ENCODE data around the gene MAST1. TPM values are rescaled to one million over a fixed set of nuclear protein-coding genes. Genes with fewer than 3 reads are reported as not detected.
"Not testable (repeated sequence)": the region's sequence is repeated elsewhere in the genome, so short reads cannot be mapped to it uniquely, and the experiment has no call there.

MAST1 gene
- total RNA-seq, 1 donor from 2014 or later = 47.3 TPM

DNA sequence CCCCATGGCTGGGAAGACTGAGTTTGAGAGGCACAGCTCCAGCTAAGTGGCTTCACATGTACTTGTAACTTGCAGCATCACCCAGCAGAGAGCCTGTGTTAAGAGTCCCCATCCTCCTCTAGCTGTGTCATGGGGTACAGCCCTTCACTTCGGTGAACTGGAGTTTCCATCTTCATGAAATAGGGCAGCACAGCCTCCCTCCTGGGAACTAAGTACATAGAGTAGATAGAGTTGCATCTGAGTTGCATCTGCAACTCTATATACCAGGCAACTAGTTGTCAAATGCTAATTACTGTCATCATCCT is 37.9 kb upstream of the MAST1 start:
- DNase-seq (ENCODE audit: low spot score in 2 of 2) = no peak
- FAIRE-seq = no peak

DNA sequence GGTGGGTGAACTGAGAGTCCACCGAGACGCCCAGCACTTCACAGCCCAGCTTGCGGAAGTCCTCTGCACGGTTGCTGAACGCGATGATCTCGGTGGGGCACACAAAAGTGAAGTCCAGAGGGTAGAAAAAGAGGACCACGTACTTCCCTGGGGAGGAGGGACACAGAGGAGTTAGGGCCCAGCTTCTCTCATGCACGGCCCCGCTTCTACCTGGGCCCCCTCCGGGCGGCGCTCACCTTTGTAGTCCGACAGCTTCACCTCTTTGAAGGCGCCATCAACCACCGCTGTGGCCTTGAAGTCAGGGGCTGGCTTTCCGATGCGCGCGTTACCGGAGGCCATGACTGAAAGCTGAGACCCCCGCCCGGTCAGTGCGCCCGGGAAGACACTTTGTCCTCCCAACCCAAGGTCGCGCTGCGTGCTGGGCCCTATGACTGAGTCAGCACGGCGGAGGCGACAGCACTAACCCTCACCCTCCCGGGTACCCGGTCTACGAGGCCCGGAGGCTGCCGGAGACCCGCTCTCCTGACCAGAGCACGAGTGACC is 37.3 kb upstream of the MAST1 start:
- FAIRE-seq (no peak), DNase-seq (ENCODE audit: low spot score in 2 of 2) (peak in 1 of 2 donors; percentile 49)

DNA sequence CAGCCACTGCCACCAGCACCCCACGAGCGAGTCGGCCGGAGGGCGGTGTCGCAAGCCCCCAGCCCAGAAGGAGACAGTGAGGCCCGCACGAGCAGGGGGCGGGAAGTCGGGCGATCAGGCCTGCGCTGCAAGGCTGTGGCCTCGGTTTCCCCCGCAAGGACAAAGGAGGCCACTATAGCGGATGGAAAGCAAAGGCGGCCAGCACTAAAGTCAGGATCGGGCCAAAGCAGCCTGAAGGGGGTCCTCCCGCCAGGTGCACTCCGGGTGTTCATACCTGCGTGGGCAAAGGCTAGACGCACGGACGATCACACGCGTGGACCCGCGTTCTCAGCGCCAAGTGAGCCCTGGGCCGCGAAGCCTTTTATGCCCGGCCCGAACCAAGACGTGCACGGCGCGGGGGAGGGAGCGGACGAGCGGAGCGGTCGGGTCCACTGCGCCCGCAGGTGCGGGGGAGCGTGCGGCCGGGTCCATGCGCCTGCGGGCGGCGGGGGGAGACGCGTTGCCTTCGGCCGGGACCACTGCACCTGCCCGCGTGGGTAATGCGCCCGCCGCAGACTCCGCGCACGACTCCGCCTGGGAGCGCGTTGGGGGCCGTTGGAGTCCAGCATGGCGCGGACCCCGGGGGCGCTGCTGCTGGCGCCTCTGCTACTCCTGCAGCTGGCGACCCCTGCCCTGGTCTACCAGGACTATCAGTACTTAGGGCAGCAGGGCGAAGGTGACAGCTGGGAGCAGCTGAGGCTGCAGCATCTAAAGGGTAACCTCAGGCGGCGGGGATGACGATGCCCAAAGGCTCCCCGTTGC is 36.6 kb upstream of the MAST1 start, which contains the start of the genes PRDX2 and THSD8:
TSS of gene PRDX2 (minus strand) at position 335 of the 801 bp plus-strand sequence. CDS start 539 bp downstream, outside the sequence.
TSS of gene THSD8 (plus strand) at position 604 of the 801 bp plus-strand sequence. CDS start at position 607, 3 bp downstream.
- DNase-seq (ENCODE audit: low spot score in 2 of 2) = peak; percentile 84 to 87
- FAIRE-seq = no peak

DNA sequence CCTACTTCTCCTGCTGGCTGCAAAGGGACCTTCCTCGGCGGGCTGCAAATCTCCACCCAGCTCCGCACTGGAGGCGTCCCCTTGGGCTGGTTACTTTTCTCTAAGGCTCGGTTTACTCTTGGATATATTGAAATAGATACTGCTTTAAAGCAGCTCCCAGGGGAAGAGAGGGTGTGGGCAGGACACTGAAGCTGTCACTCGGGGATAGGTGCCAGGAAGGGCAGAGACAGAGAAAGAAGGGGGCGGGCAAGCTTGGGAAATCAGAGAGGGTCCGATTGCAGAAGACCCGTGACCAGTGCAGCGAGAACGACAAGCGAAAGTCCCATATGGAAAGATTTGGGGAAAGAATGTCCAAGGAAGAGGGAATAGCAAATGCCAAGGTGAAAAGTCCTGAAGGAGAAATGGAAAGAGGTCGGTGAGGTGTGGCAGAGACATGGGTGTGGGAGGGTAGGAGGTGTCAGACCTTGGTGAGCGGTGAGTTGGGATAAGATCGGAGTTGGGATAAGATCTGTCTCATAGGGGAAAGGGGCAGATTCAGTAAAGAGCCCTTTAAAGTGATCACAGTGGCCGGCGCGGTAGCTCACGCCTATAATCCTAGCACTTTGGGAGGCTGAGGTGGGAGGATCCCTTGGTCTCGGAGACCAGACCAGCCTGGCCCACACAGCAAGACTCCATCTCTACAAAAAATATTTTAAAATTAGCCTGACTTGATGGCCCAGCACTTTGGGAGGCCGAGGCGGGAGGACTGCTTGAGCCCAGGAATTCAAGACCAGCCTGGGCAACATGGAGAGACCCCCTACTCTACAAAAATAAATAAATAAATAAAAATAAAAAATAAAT is 35.8 kb upstream of the MAST1 start:
- DNase-seq (ENCODE audit: low spot score in 2 of 2) = peak; percentile 57 to 59
- FAIRE-seq = no peak

DNA sequence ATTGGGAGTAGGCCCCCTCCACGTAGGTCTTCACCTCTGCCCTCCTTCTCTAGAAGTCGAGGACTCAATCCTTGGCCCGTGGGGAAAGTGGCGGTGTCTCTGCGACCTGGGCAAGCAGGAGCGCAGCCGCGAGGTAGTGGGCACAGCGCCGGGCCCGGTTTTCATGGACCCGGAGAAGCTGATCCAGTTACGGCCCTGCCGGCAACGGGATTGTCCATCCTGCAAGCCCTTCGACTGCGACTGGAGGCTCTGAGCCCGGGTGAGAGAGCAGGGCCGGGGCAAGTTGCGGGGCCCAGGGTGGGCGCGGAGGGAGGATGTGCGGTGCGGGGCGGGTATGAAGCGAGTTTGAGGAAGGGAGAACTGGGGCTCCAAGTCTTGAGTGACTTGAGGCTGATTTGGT is 34.3 kb upstream of the MAST1 start:
- DNase-seq (ENCODE audit: low spot score in 2 of 2) (no peak), FAIRE-seq (no peak)

DNA sequence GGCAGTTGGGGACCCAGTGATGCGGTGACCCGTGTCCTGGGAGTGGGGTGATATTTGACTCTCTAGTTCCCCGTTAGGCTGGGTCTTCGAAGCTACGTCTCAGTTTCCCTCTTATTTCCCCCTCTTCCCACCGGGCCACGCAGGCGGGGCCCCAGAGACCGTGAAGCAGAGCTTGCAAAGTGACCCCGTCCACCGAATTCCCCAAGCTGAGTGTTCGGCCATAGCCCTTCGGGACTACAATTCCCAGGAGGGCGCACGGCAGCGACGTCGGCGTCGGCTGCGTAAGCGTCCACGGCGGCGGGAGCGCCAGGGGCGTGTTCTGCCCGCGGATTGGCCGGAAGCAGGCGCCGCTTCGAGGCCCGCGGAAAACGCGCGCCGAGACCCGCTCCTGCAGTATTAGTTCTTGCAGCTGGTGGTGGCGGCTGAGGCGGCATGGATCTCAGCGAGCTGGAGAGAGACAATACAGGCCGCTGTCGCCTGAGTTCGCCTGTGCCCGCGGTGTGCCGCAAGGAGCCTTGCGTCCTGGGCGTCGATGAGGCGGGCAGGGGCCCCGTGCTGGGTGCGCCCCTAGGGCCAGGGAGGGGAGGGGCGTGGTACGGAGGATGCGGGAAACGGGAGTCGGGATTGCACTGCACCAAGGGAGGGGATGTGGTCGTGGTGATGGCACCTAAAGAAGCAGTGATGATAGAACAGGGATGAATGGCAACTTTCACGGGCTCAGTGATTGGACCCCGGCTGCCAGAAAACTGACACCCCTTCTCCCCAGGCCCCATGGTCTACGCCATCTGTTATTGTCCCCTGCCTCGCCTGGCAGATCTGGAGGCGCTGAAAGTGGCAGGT is 31.9 kb upstream of the MAST1 start, which contains the start of gene RNASEH2A:
TSS of gene RNASEH2A (plus strand) at position 343 of the 840 bp plus-strand sequence. CDS start at position 433, 90 bp downstream.
- FAIRE-seq (no peak), DNase-seq (ENCODE audit: low spot score in 2 of 2) (peak; percentile 94 to 97)

DNA sequence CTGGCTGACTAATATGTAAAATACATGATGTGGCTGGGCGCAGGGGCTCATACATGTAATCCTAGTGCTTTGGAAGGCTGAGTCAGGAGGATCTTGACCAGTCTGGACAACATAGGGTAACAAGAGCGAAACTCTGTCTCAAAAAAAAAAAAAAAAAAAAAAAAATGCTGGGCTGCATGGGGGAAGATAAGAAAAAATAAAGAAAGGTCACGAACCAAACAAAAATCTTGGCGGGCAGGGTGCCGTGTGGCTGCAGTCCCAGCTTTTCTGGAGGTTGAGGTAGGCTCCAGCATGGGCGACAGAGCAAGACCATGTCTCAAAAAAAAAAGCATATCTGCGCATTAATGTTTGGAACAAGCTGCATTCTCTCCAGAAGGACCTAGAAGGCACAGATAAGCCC is 23.2 kb upstream of the MAST1 start:
- no peak for FAIRE-seq

DNA sequence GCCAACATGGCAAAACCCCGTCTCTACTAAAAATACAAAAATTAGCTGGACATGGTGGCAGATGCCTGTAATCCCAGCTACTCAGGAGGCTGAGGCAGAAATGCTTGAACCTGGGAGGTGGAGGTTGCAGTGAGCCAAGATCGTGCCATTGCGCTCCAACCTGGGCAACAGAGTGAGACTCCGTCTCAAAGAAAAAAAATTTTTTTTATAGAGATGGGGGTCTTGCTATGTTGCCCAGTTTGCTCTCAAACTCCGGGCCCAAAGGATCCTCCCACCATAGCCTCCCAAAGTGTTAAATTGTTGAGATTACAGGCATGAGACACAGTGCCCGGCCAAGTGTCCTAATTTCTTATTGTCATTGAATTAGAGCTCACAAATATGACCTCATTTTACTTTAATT is 21.1 kb upstream of the MAST1 start:
- FAIRE-seq; DNase-seq (ENCODE audit: low spot score in 2 of 2): not testable (repeated sequence)

More for the DNA sequence above, 23.2 kb upstream of the MAST1 start:
- no peak for DNase-seq (ENCODE audit: low spot score in 2 of 2)

DNA sequence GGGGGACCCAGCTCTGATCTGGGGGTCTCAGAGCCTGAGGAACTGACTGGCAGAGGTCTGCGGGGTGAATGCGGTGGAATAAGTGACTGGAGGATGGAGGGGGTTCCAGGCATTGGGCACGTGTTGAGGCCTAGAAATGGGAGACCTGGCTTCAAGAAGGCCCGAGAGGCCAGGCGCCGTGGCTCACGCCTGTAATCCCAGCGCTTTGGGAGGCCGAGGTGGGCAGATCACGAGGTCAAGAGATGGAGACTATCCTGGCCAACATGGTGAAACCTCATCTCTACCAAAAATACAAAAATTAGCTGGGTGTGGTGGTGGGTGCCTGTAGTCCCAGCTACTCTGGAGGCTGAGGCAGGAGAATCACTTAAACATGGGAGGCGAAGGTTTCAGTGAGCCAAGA is 20.5 kb upstream of the MAST1 start:
- not testable (repeated sequence) for FAIRE-seq; DNase-seq (ENCODE audit: low spot score in 2 of 2)

DNA sequence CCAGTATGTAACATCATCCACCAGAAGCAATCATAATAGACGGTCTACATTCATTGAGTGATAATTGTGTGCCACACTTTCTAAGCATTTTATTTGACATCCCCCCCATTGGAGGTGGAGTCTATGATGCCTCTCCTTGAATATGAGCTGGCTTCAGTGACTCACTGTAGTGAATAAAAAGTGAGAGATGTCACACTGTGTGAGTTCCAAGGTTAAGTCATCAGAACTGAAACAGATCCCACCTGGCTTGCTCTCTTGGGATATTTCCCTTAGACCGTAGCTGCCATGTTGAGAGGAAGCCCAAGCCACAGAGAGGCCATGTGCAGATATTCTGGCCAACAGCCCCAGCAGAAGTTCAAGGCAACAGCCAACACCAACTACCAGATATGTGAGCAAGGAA is 16.6 kb upstream of the MAST1 start:
- FAIRE-seq (no peak), DNase-seq (ENCODE audit: low spot score in 2 of 2) (no peak)

DNA sequence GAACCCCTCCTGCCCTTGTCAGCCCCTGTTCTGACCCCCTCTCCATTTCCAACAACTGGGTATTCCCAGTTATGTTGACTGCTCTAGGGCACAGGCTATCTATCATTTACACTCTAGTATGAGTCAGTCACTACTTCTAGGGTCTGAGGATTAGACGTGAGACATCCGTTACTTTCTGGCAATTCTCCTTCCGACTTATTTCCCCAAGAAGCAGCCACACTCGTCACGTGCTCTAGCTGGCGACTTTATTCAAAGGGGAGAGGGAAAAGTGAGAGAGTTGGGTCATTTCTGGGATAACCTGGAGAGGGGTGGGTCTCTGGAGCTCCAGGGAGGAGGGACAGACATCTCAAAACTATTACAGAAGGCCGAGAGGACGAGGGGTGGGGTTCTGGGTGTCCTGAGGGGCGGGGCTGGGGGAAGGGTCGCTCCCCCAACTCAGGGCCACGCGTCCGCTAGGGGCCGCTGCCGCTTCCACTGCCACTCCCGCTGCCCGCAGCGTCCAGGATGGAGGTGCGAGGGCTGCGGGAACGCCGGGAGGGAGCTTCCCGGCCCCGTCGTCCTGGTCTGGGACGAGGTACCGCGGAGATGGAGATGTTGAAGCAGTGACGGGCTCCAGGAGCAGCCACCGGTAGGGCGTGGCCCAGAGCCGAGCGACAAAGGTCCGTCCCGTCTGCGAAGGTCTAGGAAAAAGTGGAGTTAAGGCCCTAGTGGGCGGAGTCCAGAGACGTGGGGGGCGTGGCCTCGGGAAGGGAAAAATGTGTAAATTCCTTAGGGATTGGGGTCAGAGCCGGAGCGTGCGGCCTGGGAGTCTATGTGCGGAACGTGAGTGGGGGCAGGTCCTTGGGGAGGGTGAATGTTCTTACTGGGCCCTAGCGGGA is 12.8 kb upstream of the MAST1 start:
- DNase-seq (ENCODE audit: low spot score in 2 of 2) (peak in 1 of 2 donors; percentile 15), FAIRE-seq (no peak)

DNA sequence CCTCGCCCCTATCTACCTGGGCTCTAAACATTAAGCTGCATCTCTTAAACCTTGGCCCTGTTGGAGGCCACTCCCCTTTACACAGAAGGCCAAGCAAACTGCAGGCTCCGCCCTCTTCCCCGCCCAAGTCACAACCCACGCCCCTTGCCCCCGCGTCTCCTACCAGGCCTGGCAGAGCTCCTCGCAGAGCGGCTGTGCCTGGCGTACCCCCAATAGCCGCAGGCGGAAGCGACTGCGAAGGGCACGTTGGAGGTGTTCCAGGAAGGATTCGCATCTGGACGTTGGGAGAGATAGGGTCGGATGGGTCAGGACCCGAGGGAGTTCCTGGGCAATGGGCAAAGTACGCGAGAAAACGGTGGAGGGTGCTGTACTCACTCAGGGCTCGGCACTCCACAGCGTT is 9.8 kb upstream of the MAST1 start:
- FAIRE-seq (no peak), DNase-seq (ENCODE audit: low spot score in 2 of 2) (no peak)

DNA sequence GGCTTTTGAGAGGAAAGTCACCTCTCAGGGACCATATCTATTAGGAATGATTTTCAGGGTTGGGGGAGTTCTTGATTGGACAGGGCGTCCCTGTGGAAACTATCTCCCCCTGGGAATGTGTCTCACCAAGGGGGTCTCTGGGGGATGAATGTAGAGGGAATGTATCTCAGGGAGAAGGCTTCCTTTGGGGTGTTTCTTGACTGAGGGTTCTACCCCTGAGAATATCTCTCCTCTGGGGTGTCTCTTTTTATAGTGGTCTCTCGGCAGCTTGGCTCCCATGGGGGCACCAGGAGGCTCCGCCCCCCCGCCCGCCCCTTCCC is 4.9 kb upstream of the MAST1 start:
- FAIRE-seq (no peak), DNase-seq (ENCODE audit: low spot score in 2 of 2) (no peak)

DNA sequence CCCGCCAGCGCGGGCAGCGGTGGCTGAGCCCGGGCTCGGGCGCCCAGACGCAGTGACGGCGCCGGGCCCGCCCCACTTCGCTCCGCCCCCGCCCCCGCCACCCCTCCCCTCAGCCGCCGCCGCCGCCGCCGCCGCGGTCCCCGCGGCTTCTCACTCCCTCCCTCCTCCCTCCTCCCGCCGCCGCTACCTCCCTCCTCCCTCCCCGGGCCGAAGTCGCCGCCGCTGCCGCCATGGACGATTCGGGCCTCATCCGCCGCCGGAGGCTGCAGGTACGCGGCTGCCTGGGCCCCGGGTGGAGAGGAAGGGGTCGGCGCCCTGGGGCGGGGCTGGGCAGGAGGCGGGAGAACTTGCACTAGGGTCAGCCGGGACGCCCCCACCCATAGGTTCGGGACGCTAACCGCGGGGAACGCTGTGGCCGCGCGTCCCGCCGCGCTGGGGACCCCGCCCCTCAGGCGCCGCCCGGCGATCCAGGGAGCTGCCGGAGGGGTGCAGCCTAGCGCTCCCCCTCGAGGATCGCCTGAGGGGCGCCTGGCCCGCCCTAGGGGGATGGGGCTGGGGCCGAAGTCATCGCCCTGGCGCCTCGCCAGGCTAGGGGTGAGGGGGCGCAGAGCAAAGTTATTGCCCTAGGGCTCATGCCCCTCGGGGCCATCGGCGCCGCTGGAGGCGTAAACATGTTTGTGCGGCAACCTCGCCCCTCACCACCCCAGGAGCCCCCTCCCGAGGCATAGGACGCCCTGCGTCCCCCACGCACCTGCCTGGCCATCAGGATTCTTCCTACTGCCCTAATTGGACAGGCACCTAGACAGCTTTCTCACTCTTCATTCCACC is 4.4 kb upstream of the MAST1 start:
- FAIRE-seq = no peak
- peak in 1 of 2 donors; percentile 69 for DNase-seq (ENCODE audit: low spot score in 2 of 2)

DNA sequence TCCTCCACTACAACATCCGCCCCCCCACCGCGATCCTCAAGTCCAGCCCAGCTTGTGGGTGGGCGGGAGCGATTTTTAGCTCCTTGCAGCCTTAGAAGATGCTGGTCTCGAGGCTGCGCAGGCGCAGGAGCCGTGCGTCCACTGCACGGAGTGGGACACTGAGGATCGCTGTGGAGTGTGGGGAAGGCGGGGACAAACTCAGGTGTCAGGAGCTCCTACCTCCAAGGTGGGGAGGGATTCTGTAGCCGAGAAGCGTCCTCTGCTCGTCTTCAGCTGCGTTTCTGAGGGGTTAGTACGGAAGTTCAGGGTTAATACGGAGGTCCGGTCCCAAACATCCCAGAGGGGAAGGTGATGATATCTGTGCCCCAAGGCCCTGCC is 3.8 kb upstream of the MAST1 start, which contains the start of gene RTBDN:
TSS of gene RTBDN (minus strand) at position 14 of the 378 bp plus-strand sequence. CDS start 4,600 bp downstream, outside the sequence.
- FAIRE-seq (no peak), DNase-seq (ENCODE audit: low spot score in 2 of 2) (no peak)

DNA sequence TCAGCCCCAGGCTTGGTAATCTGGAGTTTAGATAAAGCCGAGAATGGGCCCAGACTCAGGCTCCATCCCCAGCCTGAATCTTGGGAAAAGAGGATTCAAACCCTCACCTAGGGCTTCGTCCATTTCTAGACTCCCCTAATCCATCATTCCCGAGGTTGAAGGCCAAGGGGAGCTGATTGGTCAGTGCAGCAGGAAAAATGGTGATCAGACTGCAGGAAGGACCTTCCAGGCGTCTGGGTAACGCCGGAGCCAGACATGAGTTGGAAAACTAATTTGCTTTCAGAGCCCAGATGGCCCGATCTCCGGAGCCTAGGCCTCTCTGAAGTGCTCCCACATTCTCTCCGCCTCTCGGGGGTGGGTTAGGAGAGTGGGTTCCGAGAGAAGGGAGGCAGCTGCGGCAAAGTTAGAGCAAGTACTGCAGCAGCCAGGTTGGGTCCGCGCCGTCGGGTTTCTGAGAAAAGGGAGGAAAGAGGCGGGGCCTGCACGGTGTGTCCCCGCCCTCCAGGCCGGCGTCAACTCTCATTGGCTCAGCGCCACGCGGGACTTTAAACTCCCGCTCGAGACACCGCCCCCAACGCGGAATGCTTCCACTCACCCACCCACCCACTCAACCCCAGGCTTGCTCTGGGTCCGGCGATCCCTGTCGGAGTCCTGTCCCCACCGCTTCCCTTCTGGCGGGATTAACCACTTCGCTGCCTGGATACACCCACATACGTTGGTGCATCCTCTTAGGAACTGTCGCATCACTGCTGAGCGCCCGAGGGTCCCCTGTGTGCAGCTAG is 3.1 kb upstream of the MAST1 start:
- FAIRE-seq (no peak), DNase-seq (ENCODE audit: low spot score in 2 of 2) (no peak)

DNA sequence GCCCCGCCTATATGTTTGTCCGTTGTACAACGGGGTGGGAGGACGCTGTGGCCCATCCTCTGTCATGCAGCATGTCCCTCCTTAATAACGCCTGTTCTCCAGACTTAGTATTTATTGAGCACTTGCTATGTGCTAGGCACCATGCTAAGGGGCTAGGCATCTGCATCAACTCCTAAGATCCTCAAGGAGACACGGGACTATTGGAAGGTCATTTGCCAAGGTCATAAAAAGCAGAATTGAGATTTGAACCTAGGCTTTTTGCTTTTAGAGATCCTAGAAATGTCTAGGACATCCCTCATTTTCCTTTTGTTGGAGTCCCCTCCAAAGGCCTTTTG is 1.8 kb upstream of the MAST1 start:
- DNase-seq (ENCODE audit: low spot score in 2 of 2) (no peak), FAIRE-seq (no peak)

DNA sequence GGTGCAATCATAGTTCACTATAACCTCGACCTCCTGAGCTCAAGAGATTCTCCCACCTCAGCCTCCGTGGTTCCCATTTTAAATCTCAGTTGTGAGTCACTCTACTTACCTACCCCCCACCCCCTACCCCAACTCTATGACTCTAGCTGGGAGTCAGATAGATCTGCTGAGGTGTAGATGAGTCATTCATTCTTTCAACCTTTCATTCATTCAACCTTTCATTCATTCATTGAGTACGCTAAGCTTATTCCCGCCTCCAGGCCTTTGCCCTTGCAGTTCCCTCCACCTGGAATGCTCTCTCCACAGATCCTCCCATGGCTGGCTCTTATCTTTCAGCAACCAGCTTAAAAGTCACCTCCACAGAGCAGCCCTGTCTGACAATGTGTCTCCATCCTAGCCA is 1.1 kb upstream of the MAST1 start:
- FAIRE-seq = no peak

More for the DNA sequence above, 1.1 kb upstream of the MAST1 start:
- DNase-seq (ENCODE audit: low spot score in 2 of 2) = no peak
